NCI-H1694 (cell line): ENCODE results near the gene MED25.

Experiments used
- DNase-seq: peaks from one replicate; lab custom pipeline; 2025; lab: John Stamatoyannopoulos, UW

The MED25 gene

GRCh38 chr19:49844138-49845095 is 26.3 kb downstream of the MED25 start:
- DNase-seq: no peak

GRCh38 chr19:49845414-49845813 is 27.3 kb downstream of the MED25 start:
- no peak for DNase-seq

GRCh38 chr19:49846408-49846807 is 28.3 kb downstream of the MED25 start:
- DNase-seq: no peak

GRCh38 chr19:49847731-49848696 is 29.9 kb downstream of the MED25 start:
- no peak for DNase-seq

GRCh38 chr19:49848938-49849337 is 30.8 kb downstream of the MED25 start:
- no peak for DNase-seq

- no peak for DNase-seq
Measured at GRCh38 chr19:49849433-49850220, 31.5 kb downstream of the MED25 start.

GRCh38 chr19:49850221-49850486 is 32.1 kb downstream of the MED25 start:
- no peak for DNase-seq

GRCh38 chr19:49850487-49851342 is 32.6 kb downstream of the MED25 start, which contains the start of gene PTOV1:
Gene PTOV1 (plus strand): TSS chr19:49851159.
- peak; percentile 78 for DNase-seq

- no peak for DNase-seq
Measured at GRCh38 chr19:49851456-49852259, 33.6 kb downstream of the MED25 start.

GRCh38 chr19:49852631-49853126 is 34.6 kb downstream of the MED25 start:
- DNase-seq: no peak

GRCh38 chr19:49853852-49854377 is 35.8 kb downstream of the MED25 start:
- DNase-seq: no peak

- no peak for DNase-seq
Measured at GRCh38 chr19:49854378-49855263, 36.5 kb downstream of the MED25 start.

- no peak for DNase-seq
Measured at GRCh38 chr19:49855277-49855675, 37.2 kb downstream of the MED25 start.

- DNase-seq: no peak
Measured at GRCh38 chr19:49855676-49856573, 37.8 kb downstream of the MED25 start.

GRCh38 chr19:49856574-49857021 is 38.5 kb downstream of the MED25 start:
- DNase-seq: no peak

- no peak for DNase-seq
Measured at GRCh38 chr19:49857061-49857837, 39.2 kb downstream of the MED25 start.

GRCh38 chr19:49857838-49858087 is 39.7 kb downstream of the MED25 start:
- DNase-seq: no peak
